HCT116 (cell line): ENCODE data around the gene WDR20.

Experiments used
- SRF ChIP-seq: IDR thresholded peaks from 2 replicates; pipeline ENCODE4 v1.6.1; 2012; ENCODE audit warnings: low read depth
- TF ChIP-seq, protein P1 (sequence below), 3 experiments: fragments of 200-600 bp in 1 of 3; sonication (generic) in 1 of 3; IDR thresholded peaks in 2 of 3; conservative IDR thresholded peaks in 1 of 3; 2 replicates each; pipeline ENCODE4 v1.5.1; 2012 to 2017; ENCODE audit warnings: low read depth in 2 of 3, low read length in 2 of 3, antibody characterized with exemption in 1 of 3, borderline replicate concordance in 1 of 3, control low read depth in 1 of 3, mild to moderate bottlenecking in 1 of 3, mixed read lengths in 1 of 3, mixed run types in 1 of 3, moderate library complexity in 1 of 3; ENCODE audit not compliant: insufficient read depth in 1 of 3

DNA sequence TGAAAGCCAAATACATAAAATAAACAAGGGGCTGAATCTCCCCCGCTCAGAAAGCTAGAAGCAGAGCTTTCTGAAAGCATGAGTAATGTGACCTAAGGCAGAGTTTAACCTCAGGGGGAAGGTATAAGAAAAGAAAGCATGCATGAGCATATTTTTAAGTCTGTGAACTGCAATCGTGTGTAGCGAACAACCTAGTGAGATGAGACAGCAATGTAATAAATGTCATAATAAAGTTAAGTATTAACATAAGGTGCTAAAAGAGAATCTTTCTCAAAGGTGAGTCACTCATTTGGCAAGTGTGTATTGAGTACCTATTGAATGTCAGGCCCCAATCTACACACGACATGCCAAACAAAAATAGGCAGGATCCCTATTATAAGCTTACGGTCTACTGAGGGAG is 14.2 kb upstream of the WDR20 start:
- TF ChIP-seq, protein P1, sequence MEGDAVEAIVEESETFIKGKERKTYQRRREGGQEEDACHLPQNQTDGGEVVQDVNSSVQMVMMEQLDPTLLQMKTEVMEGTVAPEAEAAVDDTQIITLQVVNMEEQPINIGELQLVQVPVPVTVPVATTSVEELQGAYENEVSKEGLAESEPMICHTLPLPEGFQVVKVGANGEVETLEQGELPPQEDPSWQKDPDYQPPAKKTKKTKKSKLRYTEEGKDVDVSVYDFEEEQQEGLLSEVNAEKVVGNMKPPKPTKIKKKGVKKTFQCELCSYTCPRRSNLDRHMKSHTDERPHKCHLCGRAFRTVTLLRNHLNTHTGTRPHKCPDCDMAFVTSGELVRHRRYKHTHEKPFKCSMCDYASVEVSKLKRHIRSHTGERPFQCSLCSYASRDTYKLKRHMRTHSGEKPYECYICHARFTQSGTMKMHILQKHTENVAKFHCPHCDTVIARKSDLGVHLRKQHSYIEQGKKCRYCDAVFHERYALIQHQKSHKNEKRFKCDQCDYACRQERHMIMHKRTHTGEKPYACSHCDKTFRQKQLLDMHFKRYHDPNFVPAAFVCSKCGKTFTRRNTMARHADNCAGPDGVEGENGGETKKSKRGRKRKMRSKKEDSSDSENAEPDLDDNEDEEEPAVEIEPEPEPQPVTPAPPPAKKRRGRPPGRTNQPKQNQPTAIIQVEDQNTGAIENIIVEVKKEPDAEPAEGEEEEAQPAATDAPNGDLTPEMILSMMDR (IDR thresholded peaks at IDR 0.05 in 2 of 3, conservative IDR thresholded peaks at IDR 0.05 in 1 of 3; ENCODE audit: borderline replicate concordance in 1 of 3, insufficient read depth in 1 of 3, low read depth in 2 of 3, low read length in 2 of 3) = no peak
- TF ChIP-seq SRF = no peak
